Endothelial cell of umbilical vein (primary cell): Measurements from ENCODE around the gene TUB.

Experiments used
- EZH2 ChIP-seq: IDR thresholded peaks from 2 replicates; pipeline ENCODE4 v1.6.1; 2012; ENCODE audit warnings: borderline replicate concordance, low read depth, mild to moderate bottlenecking, moderate library complexity, low read length, inconsistent platforms; ENCODE audit not compliant: severe bottlenecking
- MYC ChIP-seq: IDR thresholded peaks from one replicate; pipeline ENCODE4 v1.6.1; 2011; ENCODE audit warnings: mild to moderate bottlenecking, low read depth, low read length
- POLR2A ChIP-seq: IDR thresholded peaks from 2 replicates; pipeline ENCODE4 v1.6.1; 2012; ENCODE audit warnings: low read depth, mild to moderate bottlenecking, control low read depth, low read length
- TF ChIP-seq, protein P1 (sequence below): IDR thresholded peaks from 2 replicates; pipeline ENCODE4 v1.6.1; 2011; ENCODE audit not compliant: insufficient read depth, insufficient read length
- TF ChIP-seq, protein P2 (sequence below), 2 donors: IDR thresholded peaks; 1 replicate in 1 of 2; 2 replicates in 1 of 2; pipeline ENCODE4 v1.5.1; 2011; ENCODE audit warnings: low read length in 2 of 2, mild to moderate bottlenecking in 2 of 2, moderate library complexity in 2 of 2, control low read depth in 1 of 2, inconsistent platforms in 1 of 2, low read depth in 1 of 2; ENCODE audit not compliant: insufficient read depth in 1 of 2; ENCODE audit errors: extremely low read depth in 1 of 2

DNA sequence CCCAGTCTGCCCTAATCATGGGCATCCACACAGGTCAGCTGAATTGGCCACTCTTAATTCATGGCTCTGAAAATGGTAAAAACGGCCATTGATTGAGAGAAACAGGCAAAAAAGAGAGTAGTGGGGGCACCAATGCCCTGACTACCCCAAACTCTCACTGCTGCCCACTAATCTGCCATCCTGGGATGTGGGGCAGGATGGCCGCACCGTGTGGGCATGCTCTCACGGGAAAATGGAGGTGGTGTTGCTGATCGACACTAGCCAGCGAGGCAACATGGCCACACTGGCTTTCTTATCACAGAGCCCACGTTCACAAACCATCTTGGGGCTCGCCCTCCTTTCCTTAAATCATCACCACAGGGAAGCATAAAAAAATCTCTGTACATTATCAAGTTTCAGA lies 11.2 kb upstream of the TUB start:
- no peak for TF ChIP-seq POLR2A
- TF ChIP-seq, protein P1, sequence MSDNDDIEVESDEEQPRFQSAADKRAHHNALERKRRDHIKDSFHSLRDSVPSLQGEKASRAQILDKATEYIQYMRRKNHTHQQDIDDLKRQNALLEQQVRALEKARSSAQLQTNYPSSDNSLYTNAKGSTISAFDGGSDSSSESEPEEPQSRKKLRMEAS: no peak
- TF ChIP-seq, protein P2, sequence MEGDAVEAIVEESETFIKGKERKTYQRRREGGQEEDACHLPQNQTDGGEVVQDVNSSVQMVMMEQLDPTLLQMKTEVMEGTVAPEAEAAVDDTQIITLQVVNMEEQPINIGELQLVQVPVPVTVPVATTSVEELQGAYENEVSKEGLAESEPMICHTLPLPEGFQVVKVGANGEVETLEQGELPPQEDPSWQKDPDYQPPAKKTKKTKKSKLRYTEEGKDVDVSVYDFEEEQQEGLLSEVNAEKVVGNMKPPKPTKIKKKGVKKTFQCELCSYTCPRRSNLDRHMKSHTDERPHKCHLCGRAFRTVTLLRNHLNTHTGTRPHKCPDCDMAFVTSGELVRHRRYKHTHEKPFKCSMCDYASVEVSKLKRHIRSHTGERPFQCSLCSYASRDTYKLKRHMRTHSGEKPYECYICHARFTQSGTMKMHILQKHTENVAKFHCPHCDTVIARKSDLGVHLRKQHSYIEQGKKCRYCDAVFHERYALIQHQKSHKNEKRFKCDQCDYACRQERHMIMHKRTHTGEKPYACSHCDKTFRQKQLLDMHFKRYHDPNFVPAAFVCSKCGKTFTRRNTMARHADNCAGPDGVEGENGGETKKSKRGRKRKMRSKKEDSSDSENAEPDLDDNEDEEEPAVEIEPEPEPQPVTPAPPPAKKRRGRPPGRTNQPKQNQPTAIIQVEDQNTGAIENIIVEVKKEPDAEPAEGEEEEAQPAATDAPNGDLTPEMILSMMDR (IDR thresholded peaks at IDR 0.05; ENCODE audit: extremely low read depth in 1 of 2, insufficient read depth in 1 of 2, low read depth in 1 of 2, low read length in 2 of 2): no peak
- no peak for TF ChIP-seq MYC
- TF ChIP-seq EZH2: no peak
